Cerebellar cortex (tissue), 1 donor: ENCODE data around the gene HOXD11.

Experiments
- DNase-seq: peaks from one replicate; pipeline ENCODE4 v3.0.0-alpha.2; 2015; ENCODE audit warnings: low spot score

HOXD11 gene

GRCh38 chr2:176132205-176133171, 25.4 kb downstream of the HOXD11 start:
- DNase-seq, result no peak

GRCh38 chr2:176133389-176133788, 26.3 kb downstream of the HOXD11 start:
- no peak for DNase-seq

GRCh38 chr2:176134035-176134434, 27.0 kb downstream of the HOXD11 start:
- DNase-seq, result no peak

GRCh38 chr2:176135035-176135440, 28.0 kb downstream of the HOXD11 start:
- no peak for DNase-seq

GRCh38 chr2:176136374-176137251, 29.5 kb downstream of the HOXD11 start:
- peak; percentile 27 for DNase-seq

- DNase-seq, result no peak
These were observed 30.1 kb downstream of the HOXD11 start for GRCh38 chr2:176137252-176137580.

GRCh38 chr2:176137906-176138305, 30.8 kb downstream of the HOXD11 start:
- no peak for DNase-seq

GRCh38 chr2:176138526-176138922, 31.4 kb downstream of the HOXD11 start:
- DNase-seq, result no peak

- DNase-seq, result no peak
These were observed 32.0 kb downstream of the HOXD11 start for GRCh38 chr2:176138923-176139660.

GRCh38 chr2:176139661-176140512, 32.8 kb downstream of the HOXD11 start:
- DNase-seq, result no peak

GRCh38 chr2:176140513-176141317, 33.6 kb downstream of the HOXD11 start:
- DNase-seq, result peak; percentile 57

- no peak for DNase-seq
These were observed 35.2 kb downstream of the HOXD11 start for GRCh38 chr2:176142281-176142680.

- no peak for DNase-seq
These were observed 38.2 kb downstream of the HOXD11 start for GRCh38 chr2:176145085-176145969.

- DNase-seq, result no peak
These were observed 39.0 kb downstream of the HOXD11 start for GRCh38 chr2:176146101-176146500.

GRCh38 chr2:176146645-176147044, 39.6 kb downstream of the HOXD11 start:
- DNase-seq, result no peak

- DNase-seq, result no peak
These were observed 40.2 kb downstream of the HOXD11 start for GRCh38 chr2:176147210-176147799.

GRCh38 chr2:176147800-176148496, 40.9 kb downstream of the HOXD11 start:
- no peak for DNase-seq

- DNase-seq, result no peak
These were observed 41.8 kb downstream of the HOXD11 start for GRCh38 chr2:176148751-176149421.
